DND-41 (cell line): ENCODE measurements around the gene PHTF1.

Experiments
- ATAC-seq: fragments of 200-7000 bp; cut with Tn5 transposase; 3 replicates; pipeline ENCODE4 v1.9.1; 2021; ENCODE audit warnings: low read depth; ENCODE audit not compliant: insufficient read depth
- DNase-seq: peaks from one replicate; pipeline ENCODE4 v3.0.0-alpha.2; 2020
- H2AFZ ChIP-seq: 2 replicates; pipeline ENCODE4 v1.6.0; 2012; ENCODE audit warnings: low read depth, low read length
- H3K27ac ChIP-seq: 2 replicates; pipeline ENCODE4 v1.5.1; 2012; ENCODE audit warnings: low read length, inconsistent platforms
- H3K27me3 ChIP-seq: fragments of 200-600 bp; sonication (generic); 2 replicates; pipeline ENCODE4 v1.6.0; 2012; ENCODE audit warnings: low read length, mild to moderate bottlenecking, inconsistent platforms; ENCODE audit not compliant: insufficient read depth, poor library complexity
- H3K36me3 ChIP-seq: 2 replicates; pipeline ENCODE4 v1.5.1; 2012; ENCODE audit warnings: low read length, inconsistent platforms; ENCODE audit not compliant: insufficient read depth
- H3K4me1 ChIP-seq: 2 replicates; pipeline ENCODE4 v1.5.1; 2012; ENCODE audit warnings: mild to moderate bottlenecking, low read length; ENCODE audit not compliant: insufficient read depth
- H3K4me2 ChIP-seq: 2 replicates; pipeline ENCODE4 v1.6.0; 2012; ENCODE audit warnings: mild to moderate bottlenecking, moderate library complexity, low read length, inconsistent platforms; ENCODE audit not compliant: insufficient read depth
- H3K4me3 ChIP-seq, 2 experiments: fragments of 200-600 bp in 1 of 2; shearing (Covaris generic) in 1 of 2; 2 replicates each; pipeline ENCODE4 v1.5.1; 2012 to 2016; ENCODE audit warnings: inconsistent platforms in 2 of 2, low read length in 2 of 2, mild to moderate bottlenecking in 2 of 2, low read depth in 1 of 2, moderate library complexity in 1 of 2
- H3K79me2 ChIP-seq: 2 replicates; pipeline ENCODE4 v1.6.0; 2012; ENCODE audit warnings: low read length, inconsistent platforms; ENCODE audit not compliant: insufficient read depth
- H3K9ac ChIP-seq: 2 replicates; pipeline ENCODE4 v1.6.0; 2012; ENCODE audit warnings: low read depth, mild to moderate bottlenecking, inconsistent platforms, low read length, moderate library complexity
- H3K9me3 ChIP-seq: 2 replicates; pipeline ENCODE4 v1.5.1; 2012; ENCODE audit warnings: low read length, moderate library complexity, mild to moderate bottlenecking, inconsistent platforms; ENCODE audit not compliant: insufficient read depth, severe bottlenecking
- H4K20me1 ChIP-seq: 2 replicates; pipeline ENCODE4 v1.6.0; 2012; ENCODE audit warnings: low read length; ENCODE audit not compliant: insufficient read depth
- CTCF ChIP-seq: IDR thresholded peaks from 2 replicates; pipeline ENCODE4 v1.5.1; 2012; ENCODE audit warnings: borderline replicate concordance, low read length, moderate library complexity, mild to moderate bottlenecking; ENCODE audit not compliant: poor library complexity, severe bottlenecking; ENCODE audit errors: extremely low read depth
- EZH2 ChIP-seq: IDR thresholded peaks from 3 replicates; pipeline ENCODE4 v1.6.1; 2012; ENCODE audit warnings: borderline replicate concordance, low read depth, mild to moderate bottlenecking, moderate library complexity, low read length, inconsistent platforms; ENCODE audit not compliant: severe bottlenecking

The PHTF1 gene

GRCh38 chr1:113805256-113805531 is 45.9 kb upstream of the PHTF1 start:
- peaks cover 100% of the 10 kb centered on the region for H3K79me2 ChIP-seq
- H2AFZ ChIP-seq, result no peak overlapping the region
- no peaks in the 10 kb centered on the region for H3K27me3 ChIP-seq
- no peak for TF ChIP-seq EZH2
- TF ChIP-seq CTCF, result no peak
- peaks cover 14% of the 10 kb centered on the region for H3K36me3 ChIP-seq
- H3K9me3 ChIP-seq, result no peaks in the 10 kb centered on the region
- no peak overlapping the region for H3K4me2 ChIP-seq
- H3K4me3 ChIP-seq, result no peak overlapping the region
- H4K20me1 ChIP-seq, result peaks cover 16% of the 10 kb centered on the region; the same call in 1 of the 2 replicates
- ATAC-seq (no peak), DNase-seq (no peak)
- H3K27ac ChIP-seq, result no peak overlapping the region
- no peak overlapping the region for H3K9ac ChIP-seq
- peaks cover 48% of the 10 kb centered on the region for H3K4me1 ChIP-seq

DNA sequence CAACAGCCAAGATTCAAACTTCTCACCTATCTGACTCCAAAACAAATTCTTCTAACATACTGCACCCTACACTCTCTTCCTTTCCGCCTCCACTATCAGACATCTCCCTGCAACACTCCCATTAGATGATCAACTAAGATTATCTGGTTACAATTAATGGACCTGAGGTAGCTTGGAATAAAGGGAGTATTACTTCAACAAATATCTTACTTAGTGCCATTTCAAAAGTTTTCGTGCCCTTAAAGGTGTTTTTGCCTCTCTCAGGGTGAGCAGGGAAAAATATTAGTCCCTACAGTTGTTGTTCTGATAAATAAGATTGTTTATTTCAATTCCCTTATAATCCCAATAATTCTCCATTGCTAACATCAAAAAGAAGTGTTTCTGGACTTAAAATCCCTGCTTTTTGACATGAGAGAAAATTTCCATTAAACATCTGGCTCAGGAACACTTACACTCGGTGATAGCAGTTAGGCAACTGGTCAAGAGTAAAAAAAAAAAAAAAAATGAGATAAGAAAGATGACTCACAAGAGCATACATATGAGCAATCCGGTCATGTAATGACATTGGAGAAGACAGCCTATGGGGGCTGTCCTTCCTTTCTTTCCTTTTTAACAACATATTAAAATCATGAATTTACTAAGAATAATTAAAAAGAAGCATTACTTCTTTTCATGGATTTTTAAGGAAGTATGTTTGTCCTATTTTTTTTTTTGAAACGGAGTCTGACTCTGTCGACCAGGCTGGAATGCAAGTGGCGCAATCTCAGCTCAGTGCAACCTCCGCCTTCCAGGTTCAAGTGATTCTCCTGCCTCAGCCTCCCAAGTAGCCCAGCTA is 45.4 kb upstream of the PHTF1 start:
- Histone ChIP-seq H3K27me3 (no peaks in the 10 kb centered on the region), H3K36me3 (peaks cover 14% of the 10 kb centered on the region), H3K9ac (no peak overlapping the region), H3K79me2 (peaks cover 100% of the 10 kb centered on the region), H3K4me2 (peak overlapping the region; percentile 12; the same call in 1 of the 2 replicates), H2AFZ (no peak overlapping the region), H4K20me1 (peaks cover 16% of the 10 kb centered on the region; the same call in 1 of the 2 replicates), H3K9me3 (no peaks in the 10 kb centered on the region), H3K4me1 (peaks cover 42% of the 10 kb centered on the region), H3K27ac (no peak overlapping the region), H3K4me3 (no peak overlapping the region)
- TF ChIP-seq EZH2, result no peak
- no peak for TF ChIP-seq CTCF
- ATAC-seq (no peak), DNase-seq (no peak)

- TF ChIP-seq EZH2 (no peak), CTCF (no peak)
- Histone ChIP-seq H3K4me3 (no peak overlapping the region), H3K9ac (no peak overlapping the region), H2AFZ (no peak overlapping the region), H3K36me3 (peaks cover 22% of the 10 kb centered on the region), H3K27me3 (no peaks in the 10 kb centered on the region), H4K20me1 (peaks cover 19% of the 10 kb centered on the region; the same call in 1 of the 2 replicates), H3K4me1 (peaks cover 23% of the 10 kb centered on the region), H3K4me2 (peak overlapping the region; percentile 23; the same call in 1 of the 2 replicates), H3K9me3 (no peaks in the 10 kb centered on the region), H3K27ac (no peak overlapping the region), H3K79me2 (peaks cover 100% of the 10 kb centered on the region)
- no peak for ATAC-seq
- no peak for DNase-seq
Observed at GRCh38 chr1:113802367-113803007, 43.2 kb upstream of the PHTF1 start.
